LNCaP clone FGC (cell line): ENCODE data around the gene HAPSTR1.

Experiments
- DNase-seq: peaks from one replicate; pipeline ENCODE4 v3.0.0-alpha.2; 2011; ENCODE audit warnings: low read depth
- H3K4me3 ChIP-seq: 2 replicates; pipeline ENCODE4 v1.5.1; 2011; ENCODE audit warnings: mild to moderate bottlenecking, low read depth, low read length, control low read depth
- CTCF ChIP-seq: IDR thresholded peaks from 2 replicates; pipeline ENCODE4 v1.5.1; 2012; ENCODE audit warnings: mild to moderate bottlenecking; ENCODE audit not compliant: control insufficient read depth, insufficient read depth; ENCODE audit errors: extremely low read depth

HAPSTR1 gene

GRCh38 chr16:9103546-9103945, 12.1 kb downstream of the HAPSTR1 start:
- no peak overlapping the region for H3K4me3 ChIP-seq
- no peak for DNase-seq
- TF ChIP-seq CTCF, result no peak

- no peak for TF ChIP-seq CTCF
- H3K4me3 ChIP-seq, result no peak overlapping the region
Measured at GRCh38 chr16:9105189-9105588, 13.7 kb downstream of the HAPSTR1 start.

GRCh38 chr16:9107025-9107970, 15.9 kb downstream of the HAPSTR1 start:
- TF ChIP-seq CTCF, result no peak
- no peak for DNase-seq
- no peak overlapping the region for H3K4me3 ChIP-seq

More at GRCh38 chr16:9105189-9105588, 13.7 kb downstream of the HAPSTR1 start:
- DNase-seq, result no peak

GRCh38 chr16:9109255-9109654, 17.8 kb downstream of the HAPSTR1 start:
- no peak for DNase-seq
- no peak for TF ChIP-seq CTCF

GRCh38 chr16:9112166-9112843, 20.9 kb downstream of the HAPSTR1 start:
- no peak for DNase-seq
- TF ChIP-seq CTCF, result no peak

More at GRCh38 chr16:9109255-9109654, 17.8 kb downstream of the HAPSTR1 start:
- no peak overlapping the region for H3K4me3 ChIP-seq

GRCh38 chr16:9112844-9113186, 21.4 kb downstream of the HAPSTR1 start:
- H3K4me3 ChIP-seq, result no peak overlapping the region
- no peak for TF ChIP-seq CTCF
- DNase-seq, result no peak

More at GRCh38 chr16:9112166-9112843, 20.9 kb downstream of the HAPSTR1 start:
- no peak overlapping the region for H3K4me3 ChIP-seq

GRCh38 chr16:9113707-9114106, 22.3 kb downstream of the HAPSTR1 start:
- no peak overlapping the region for H3K4me3 ChIP-seq
- DNase-seq, result no peak
- TF ChIP-seq CTCF, result no peak
